ENCODE measurements around the gene SLX4.
"Not testable (repeated sequence)": the region's sequence is repeated elsewhere in the genome, so short reads cannot be mapped to it uniquely, and the experiment has no call there.

Gene SLX4

DNA sequence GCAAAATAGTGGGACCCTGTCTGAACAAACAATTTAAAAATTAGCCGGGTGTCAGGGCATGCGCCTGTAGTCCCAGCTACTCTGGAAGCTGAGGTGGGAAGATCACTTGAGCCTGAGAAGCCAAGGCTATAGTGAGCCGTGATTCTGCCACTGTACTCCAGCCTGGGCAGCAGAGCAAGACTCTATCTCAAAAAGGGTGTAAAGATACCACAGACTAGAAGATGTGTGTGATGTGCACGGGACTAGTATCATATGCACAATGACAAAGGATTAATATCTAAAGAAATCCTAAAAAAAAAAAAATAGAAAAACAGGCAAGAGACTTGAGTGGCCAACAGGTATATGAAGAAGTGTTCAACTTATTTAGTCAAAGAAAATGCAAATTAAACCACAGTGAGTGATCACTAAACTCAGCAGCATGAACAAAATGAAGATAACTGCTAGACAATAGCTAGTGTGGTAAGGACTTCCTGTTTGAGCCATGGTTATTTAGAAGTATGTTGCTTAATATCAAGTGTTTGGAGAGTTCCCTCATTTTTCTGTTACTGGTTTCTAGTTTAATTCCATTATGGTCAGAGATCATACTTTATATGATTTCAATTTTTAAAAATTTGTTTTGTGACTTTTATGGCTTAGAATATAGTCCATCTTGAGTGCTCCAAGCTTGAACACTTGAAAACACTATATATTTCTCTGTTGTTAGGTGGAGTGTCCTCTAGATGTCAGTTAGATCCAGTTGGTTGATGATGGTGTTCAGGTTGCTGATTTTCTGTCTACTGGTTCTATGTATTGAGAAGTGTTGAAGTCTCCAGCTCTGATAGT, 14.7 kb upstream of the SLX4 start:
- FAIRE-seq (no peak), DNase-seq (ENCODE audit: insufficient read length, low spot score) (no peak)
- TF ChIP-seq POLR2A (IDR thresholded peaks at IDR 0.05; ENCODE audit: low read depth, low read length): no peak

DNA sequence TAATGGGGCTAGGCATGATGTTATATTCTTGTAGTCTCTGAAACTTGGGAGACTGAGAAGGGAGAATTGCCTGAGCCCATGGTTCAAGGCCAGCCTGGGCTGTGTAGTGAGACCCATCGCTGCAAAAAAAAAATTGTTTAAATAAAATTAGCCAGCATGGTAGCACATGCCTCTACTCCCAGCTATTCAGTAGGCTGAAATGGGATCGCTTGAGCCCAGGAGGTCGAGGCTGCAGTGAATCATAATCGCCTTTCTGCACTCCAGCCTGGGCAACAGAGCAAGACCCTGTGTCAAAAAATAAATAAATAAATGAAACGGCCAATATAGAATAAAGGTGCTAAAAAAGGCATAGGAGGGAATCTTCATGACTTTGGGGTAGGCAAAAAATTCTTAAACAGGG, 13.9 kb upstream of the SLX4 start:
- DNase-seq (ENCODE audit: insufficient read length, low spot score) (no peak), FAIRE-seq (no peak)
- no peak for TF ChIP-seq POLR2A (IDR thresholded peaks at IDR 0.05; ENCODE audit: low read depth, low read length)

- no peak for TF ChIP-seq POLR2A (IDR thresholded peaks at IDR 0.05; ENCODE audit: low read depth, low read length)
- no peak for DNase-seq (ENCODE audit: insufficient read length, low spot score)
- FAIRE-seq: no peak
These were observed 12.2 kb upstream of the SLX4 start for GRCh38 chr16:3623642-3624041.

DNA sequence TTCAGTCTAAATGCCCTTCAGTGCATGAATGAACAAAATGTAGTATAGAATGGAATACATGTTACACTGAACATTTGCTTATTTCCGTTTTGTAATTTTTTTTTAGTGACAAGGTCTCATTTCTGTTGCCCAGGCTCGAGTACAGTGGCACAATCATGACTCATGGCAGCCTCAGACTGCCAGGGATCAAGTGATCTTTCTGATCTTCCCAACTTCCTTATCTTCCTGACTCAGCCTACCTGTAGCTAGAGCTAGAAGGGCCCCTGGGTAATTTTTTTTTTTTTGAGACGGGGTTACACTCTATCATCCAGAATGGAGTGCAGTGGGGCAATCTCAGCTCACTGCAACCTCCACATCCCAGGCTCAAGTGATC, 7.3 kb upstream of the SLX4 start:
- DNase-seq (ENCODE audit: insufficient read length, low spot score) (no peak), FAIRE-seq (peak; percentile 91)
- no peak for TF ChIP-seq POLR2A (IDR thresholded peaks at IDR 0.05; ENCODE audit: low read depth, low read length)

GRCh38 chr16:3612510-3613466, 1.4 kb upstream of the SLX4 start:
- no peak for TF ChIP-seq POLR2A (IDR thresholded peaks at IDR 0.05; ENCODE audit: low read depth, low read length)
- DNase-seq (ENCODE audit: insufficient read length, low spot score) (no peak), FAIRE-seq (no peak)

GRCh38 chr16:3610698-3611145, 684 bp downstream of the SLX4 start:
- no peak for DNase-seq (ENCODE audit: insufficient read length, low spot score)
- TF ChIP-seq POLR2A (IDR thresholded peaks at IDR 0.05; ENCODE audit: low read depth, low read length): no peak

GRCh38 chr16:3609895-3610697, 1.3 kb downstream of the SLX4 start:
- DNase-seq (ENCODE audit: insufficient read length, low spot score) (no peak), FAIRE-seq (no peak)
- TF ChIP-seq POLR2A (IDR thresholded peaks at IDR 0.05; ENCODE audit: low read depth, low read length): no peak

More at GRCh38 chr16:3610698-3611145, 684 bp downstream of the SLX4 start:
- no peak for FAIRE-seq

- FAIRE-seq: not testable (repeated sequence)
These were observed 2.4 kb downstream of the SLX4 start for GRCh38 chr16:3608976-3609375.

DNA sequence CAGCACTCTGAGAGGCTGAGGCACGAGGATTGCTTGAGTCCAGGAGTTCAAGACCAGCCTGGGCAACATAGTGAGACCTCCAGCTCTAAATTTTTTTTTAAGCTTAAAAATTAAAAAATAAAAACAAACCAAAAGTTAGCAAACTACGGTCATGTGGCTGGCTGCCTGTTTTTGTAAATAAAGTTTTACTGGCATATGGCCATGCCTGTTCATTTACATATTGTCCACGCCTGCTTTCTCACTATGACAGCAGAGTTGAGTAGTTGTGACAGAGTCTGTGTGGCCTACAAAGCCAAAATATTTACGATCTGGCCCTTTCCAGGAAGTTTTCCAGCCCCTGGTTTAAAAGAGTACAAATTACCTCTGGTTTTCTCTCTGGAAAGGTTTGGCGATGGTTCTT, 3.3 kb downstream of the SLX4 start:
- no peak for FAIRE-seq
- no peak for DNase-seq (ENCODE audit: insufficient read length, low spot score)
- TF ChIP-seq POLR2A (IDR thresholded peaks at IDR 0.05; ENCODE audit: low read depth, low read length): no peak

More at GRCh38 chr16:3608976-3609375, 2.4 kb downstream of the SLX4 start:
- DNase-seq (ENCODE audit: insufficient read length, low spot score): not testable (repeated sequence)

- no peak for DNase-seq (ENCODE audit: insufficient read length, low spot score)
- TF ChIP-seq POLR2A (IDR thresholded peaks at IDR 0.05; ENCODE audit: low read depth, low read length): no peak
- no peak for FAIRE-seq
These were observed 3.8 kb downstream of the SLX4 start for GRCh38 chr16:3607634-3608033.

DNA sequence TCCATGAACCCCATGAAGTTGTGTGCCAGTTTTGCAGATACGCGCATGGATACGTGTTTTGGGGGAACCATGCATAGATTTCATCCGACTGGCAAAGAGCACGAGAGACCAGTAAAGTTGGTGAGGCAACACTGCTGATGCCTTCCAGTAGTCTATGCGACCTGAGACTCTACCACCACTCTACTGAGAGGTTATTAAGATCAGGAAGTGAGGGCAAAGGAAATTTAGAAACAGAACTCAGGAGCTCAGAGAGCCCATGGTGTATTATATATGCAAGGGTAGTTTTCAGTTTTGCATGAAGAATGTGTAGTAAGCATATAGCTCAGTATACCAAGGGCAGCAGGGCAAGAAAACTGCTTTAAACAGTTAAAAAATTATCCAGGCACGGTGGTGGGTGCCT, 4.2 kb downstream of the SLX4 start:
- DNase-seq (ENCODE audit: insufficient read length, low spot score) (no peak), FAIRE-seq (no peak)

GRCh38 chr16:3606441-3606840, 5.0 kb downstream of the SLX4 start:
- DNase-seq (ENCODE audit: insufficient read length, low spot score): no peak
- no peak for FAIRE-seq
- TF ChIP-seq POLR2A (IDR thresholded peaks at IDR 0.05; ENCODE audit: low read depth, low read length): no peak

More for the DNA sequence above, 4.2 kb downstream of the SLX4 start:
- TF ChIP-seq POLR2A (IDR thresholded peaks at IDR 0.05; ENCODE audit: low read depth, low read length): no peak

- FAIRE-seq (no peak), DNase-seq (ENCODE audit: insufficient read length, low spot score) (no peak)
- no peak for TF ChIP-seq POLR2A (IDR thresholded peaks at IDR 0.05; ENCODE audit: low read depth, low read length)
These were observed 9.1 kb downstream of the SLX4 start for GRCh38 chr16:3602320-3602653.
